K562 (cell line): Measurements from ENCODE around the gene MRPL16. TPM values are rescaled to one million over a fixed set of nuclear protein-coding genes. Genes with fewer than 3 reads are reported as not detected.

Experiments
- DACH1 ChIP-seq: fragments of 450-650 bp; IDR thresholded peaks from 2 replicates; pipeline ENCODE4 v1.6.1; 2018; ENCODE audit not compliant: partially characterized antibody
- EHMT2 ChIP-seq: fragments of 450-650 bp; IDR thresholded peaks from 2 replicates; pipeline ENCODE4 v1.6.1; 2018; ENCODE audit warnings: antibody characterized with exemption
- FOXM1 ChIP-seq, 2 experiments: fragments of 450-650 bp in 1 of 2; sonication (generic) in 1 of 2; formaldehyde crosslinking in 1 of 2; IDR thresholded peaks; 2 replicates each; pipeline versions ENCODE4 v1.6.1 to v1.9.0; 2017 to 2022; ENCODE audit warnings: low read depth in 2 of 2, mild to moderate bottlenecking in 2 of 2, missing genetic modification reagents in 1 of 2, moderate library complexity in 1 of 2
- GATAD2A ChIP-seq: fragments of 450-650 bp; IDR thresholded peaks from 2 replicates; pipeline ENCODE4 v1.6.1; 2017
- HOXB6 ChIP-seq: fragments of 250-450 bp; sonication (Bioruptor Pico); IDR thresholded peaks from 2 replicates; pipeline ENCODE4 v1.5.1; 2022; ENCODE audit warnings: mild to moderate bottlenecking, borderline replicate concordance
- HSF4 ChIP-seq: fragments of 250-450 bp; sonication (Bioruptor Pico); IDR thresholded peaks from 2 replicates; pipeline ENCODE4 v2.1.2; 2022; ENCODE audit warnings: mild to moderate bottlenecking, moderate library complexity, borderline replicate concordance
- IRF9 ChIP-seq: fragments of 450-650 bp; IDR thresholded peaks from 2 replicates; pipeline ENCODE4 v1.6.1; 2016; ENCODE audit warnings: missing biosample characterization, missing genetic modification characterization
- KLF1 ChIP-seq: fragments of 450-650 bp; IDR thresholded peaks from 2 replicates; pipeline ENCODE4 v1.6.1; 2016; ENCODE audit warnings: missing genetic modification characterization, missing compliant biosample characterization
- LEF1 ChIP-seq: fragments of 450-650 bp; IDR thresholded peaks from 2 replicates; pipeline ENCODE4 v1.6.1; 2016; ENCODE audit warnings: mild to moderate bottlenecking
- MCM7 ChIP-seq, 2 experiments: fragments of 450-650 bp; IDR thresholded peaks; 2 replicates each; pipeline ENCODE4 v1.6.1; 2016 to 2018
- MECOM ChIP-seq: fragments of 250-450 bp; sonication (Bioruptor Pico); IDR thresholded peaks from 2 replicates; pipeline ENCODE4 v1.8.0; 2022; ENCODE audit warnings: inconsistent platforms
- NCOR1 ChIP-seq: fragments of 450-650 bp; IDR thresholded peaks from 2 replicates; pipeline ENCODE4 v1.6.1; 2016; ENCODE audit warnings: mild to moderate bottlenecking, moderate library complexity
- NR1H2 ChIP-seq: sonication (generic); formaldehyde crosslinking; IDR thresholded peaks from 2 replicates; pipeline ENCODE4 v1.4.0; 2020; ENCODE audit warnings: mild to moderate bottlenecking, missing genetic modification reagents
- PCBP1 ChIP-seq: fragments of 200-400 bp; formaldehyde crosslinking; IDR thresholded peaks from 2 replicates; pipeline ENCODE4 v1.6.1; 2018; ENCODE audit warnings: mild to moderate bottlenecking, low read depth, low read length; ENCODE audit not compliant: poor library complexity, severe bottlenecking
- PML ChIP-seq: IDR thresholded peaks from 2 replicates; pipeline ENCODE4 v1.6.1; 2012; ENCODE audit warnings: low read length, inconsistent platforms
- POLR2G ChIP-seq: fragments of 200-400 bp; formaldehyde crosslinking; IDR thresholded peaks from 2 replicates; pipeline ENCODE4 v1.6.1; 2017; ENCODE audit warnings: low read depth, mild to moderate bottlenecking, antibody characterized with exemption, low read length, moderate library complexity
- RBBP5 ChIP-seq: fragments of 200-600 bp; sonication (generic); IDR thresholded peaks from 2 replicates; pipeline ENCODE4 v1.6.1; 2012; ENCODE audit warnings: borderline replicate concordance, mild to moderate bottlenecking, low read length, control low read depth, inconsistent platforms; ENCODE audit not compliant: insufficient read depth, poor library complexity, severe bottlenecking
- SMARCE1 ChIP-seq: fragments of 450-650 bp; IDR thresholded peaks from 2 replicates; pipeline ENCODE4 v1.7.1; 2016; ENCODE audit warnings: mild to moderate bottlenecking
- SMC3 ChIP-seq: conservative IDR thresholded peaks from 2 replicates; pipeline ENCODE4 v1.6.1; 2011; ENCODE audit warnings: low read depth, low read length, improper control_type of control experiment; ENCODE audit not compliant: insufficient read depth
- TFAM ChIP-seq: fragments of 250-450 bp; sonication (Bioruptor Pico); conservative IDR thresholded peaks from 2 replicates; pipeline ENCODE4 v1.5.0; 2021; ENCODE audit warnings: mild to moderate bottlenecking, moderate library complexity
- TRIM28 ChIP-seq: fragments of 450-650 bp; IDR thresholded peaks from 2 replicates; pipeline ENCODE4 v1.6.1; 2017
- TSC22D4 ChIP-seq: fragments of 450-650 bp; IDR thresholded peaks from 2 replicates; pipeline ENCODE4 v1.6.1; 2016; ENCODE audit warnings: missing genetic modification characterization, missing biosample characterization, control low read depth
- ZNF449 ChIP-seq: fragments of 250-450 bp; sonication (Bioruptor Pico); IDR thresholded peaks from 2 replicates; pipeline ENCODE4 v1.8.0; 2022; ENCODE audit warnings: moderate library complexity, mild to moderate bottlenecking, inconsistent platforms
- ZNF717 ChIP-seq: fragments of 250-450 bp; sonication (Bioruptor Pico); IDR thresholded peaks from 2 replicates; pipeline ENCODE4 v1.5.0; 2021
- ZNF79 ChIP-seq: fragments of 250-450 bp; sonication (Bioruptor Pico); IDR thresholded peaks from 2 replicates; pipeline ENCODE4 v1.4.0; 2020; ENCODE audit warnings: low read depth, mild to moderate bottlenecking, moderate library complexity
- polyA plus RNA-seq, 8 experiments: library from polyadenylated mRNA; depleted of rRNA in 4 of 8; stranded (reverse) in 5 of 8; unstranded in 3 of 8; fragments of >200 nt; fragmentation: Nextera tagmentation in 2 of 8; fragmentation: Illumina TruSeq in 1 of 8; extraction: Ambion mirVana in 2 of 8; extraction: Trizol in 1 of 8; gene quantifications; 2 replicates each; pipeline versions ENCODE4 v1.2.1 to v1.2.3, GENCODE V29; 2011 to 2014; ENCODE audit warnings: inconsistent platforms in 1 of 8, missing spikeins in 1 of 8
- total RNA-seq, 7 experiments: library from RNA; depleted of rRNA in 6 of 7; stranded (reverse); fragments of >200 nt in 6 of 7; fragmentation: Illumina TruSeq in 2 of 7; extraction: Trizol in 2 of 7; gene quantifications; 2 replicates each; pipeline versions ENCODE4 v1.2.1 to v1.2.3, GENCODE V29; 2011 to 2021; ENCODE audit warnings: low replicate concordance in 1 of 7
- TF ChIP-seq, protein P1 (sequence below): sonication (generic); formaldehyde crosslinking; IDR thresholded peaks from 2 replicates; pipeline ENCODE4 v1.8.0; 2022; ENCODE audit warnings: missing genetic modification reagents, mild to moderate bottlenecking, borderline replicate concordance

The MRPL16 gene
- total and polyA plus RNA-seq, 9 of the 15 experiments (the other 6 are each of a cell fraction or from before 2014, with no cell fraction given), result 63.3 to 209 (median 157) TPM

DNA sequence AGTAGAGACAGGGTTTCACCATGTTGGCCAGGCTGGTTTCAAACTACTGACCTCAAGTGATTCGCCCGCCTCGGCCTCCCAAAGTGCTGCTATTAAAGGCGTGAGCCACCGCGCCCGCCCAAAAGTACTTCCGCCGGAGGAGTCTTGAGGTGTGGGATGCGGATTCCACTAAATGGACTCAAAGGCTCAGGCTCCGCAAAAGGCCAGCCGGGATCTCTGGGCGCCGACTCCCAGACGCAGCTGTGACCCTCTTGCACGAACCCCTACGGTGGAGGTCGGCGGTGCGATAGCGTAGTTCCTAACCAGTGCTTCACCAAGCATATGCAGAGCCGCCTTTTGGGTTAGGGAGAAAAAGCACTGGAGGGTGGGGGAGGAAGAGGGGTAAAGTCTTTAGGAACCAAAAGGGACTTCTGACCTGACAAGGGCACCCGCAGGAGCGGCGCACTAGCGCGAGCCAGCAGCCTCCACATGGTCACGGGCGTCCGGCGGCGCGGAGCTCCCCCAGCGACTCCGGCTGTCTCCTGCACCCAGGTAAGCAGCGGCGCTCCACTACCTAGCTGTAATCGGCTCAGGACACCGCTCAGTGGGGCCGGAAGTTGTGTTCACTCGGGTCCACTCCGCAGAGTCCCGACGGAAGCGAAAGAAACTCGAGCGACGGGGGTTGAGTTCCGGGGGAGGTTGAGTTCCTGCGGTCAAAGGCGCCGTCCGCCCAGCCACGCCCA, at the start of gene MRPL16 (continued):
- TF ChIP-seq NCOR1, result no peak; the same call in 1 of the 2 replicates
- peak; percentile 70 for TF ChIP-seq PML
- TF ChIP-seq HOXB6 (CRISPR knock-in tag), result no peak
- no peak for TF ChIP-seq HSF4
- peak; percentile 95 for TF ChIP-seq POLR2G
- TF ChIP-seq PCBP1, result no peak
- no peak for TF ChIP-seq DACH1
- peak; percentile 35; the same call in 1 of the 2 replicates for TF ChIP-seq FOXM1 (IDR thresholded peaks at IDR 0.05; ENCODE audit: low read depth)
- TF ChIP-seq FOXM1 (CRISPR knock-in tag; IDR thresholded peaks at IDR 0.05; ENCODE audit: low read depth), result no peak
- peak; percentile 49; the same call in 1 of the 2 replicates for TF ChIP-seq SMC3
- no peak for TF ChIP-seq TFAM (CRISPR knock-in tag)
- TF ChIP-seq, protein P1, sequence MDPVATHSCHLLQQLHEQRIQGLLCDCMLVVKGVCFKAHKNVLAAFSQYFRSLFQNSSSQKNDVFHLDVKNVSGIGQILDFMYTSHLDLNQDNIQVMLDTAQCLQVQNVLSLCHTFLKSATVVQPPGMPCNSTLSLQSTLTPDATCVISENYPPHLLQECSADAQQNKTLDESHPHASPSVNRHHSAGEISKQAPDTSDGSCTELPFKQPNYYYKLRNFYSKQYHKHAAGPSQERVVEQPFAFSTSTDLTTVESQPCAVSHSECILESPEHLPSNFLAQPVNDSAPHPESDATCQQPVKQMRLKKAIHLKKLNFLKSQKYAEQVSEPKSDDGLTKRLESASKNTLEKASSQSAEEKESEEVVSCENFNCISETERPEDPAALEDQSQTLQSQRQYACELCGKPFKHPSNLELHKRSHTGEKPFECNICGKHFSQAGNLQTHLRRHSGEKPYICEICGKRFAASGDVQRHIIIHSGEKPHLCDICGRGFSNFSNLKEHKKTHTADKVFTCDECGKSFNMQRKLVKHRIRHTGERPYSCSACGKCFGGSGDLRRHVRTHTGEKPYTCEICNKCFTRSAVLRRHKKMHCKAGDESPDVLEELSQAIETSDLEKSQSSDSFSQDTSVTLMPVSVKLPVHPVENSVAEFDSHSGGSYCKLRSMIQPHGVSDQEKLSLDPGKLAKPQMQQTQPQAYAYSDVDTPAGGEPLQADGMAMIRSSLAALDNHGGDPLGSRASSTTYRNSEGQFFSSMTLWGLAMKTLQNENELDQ (CRISPR knock-in tag), result no peak
- TF ChIP-seq ZNF449, result no peak
- TF ChIP-seq TSC22D4 (tag), result no peak
- TF ChIP-seq RBBP5, result peak; percentile 92
- 0 out of 2 replicates have a peak, but pooled peaks have one; percentile 46 for TF ChIP-seq MECOM (CRISPR knock-in tag)
- no peak; the same call in 1 of the 2 replicates for TF ChIP-seq NR1H2 (CRISPR knock-in tag)
- no peak for TF ChIP-seq ZNF717 (CRISPR knock-in tag)
- TF ChIP-seq KLF1, result peak; percentile 83; the same call in 1 of the 2 replicates
- no peak for TF ChIP-seq GATAD2A
- no peak for TF ChIP-seq TRIM28
- no peak for TF ChIP-seq ZNF79 (CRISPR knock-in tag)
- TF ChIP-seq LEF1, result 0 out of 2 replicates have a peak, but pooled peaks have one; percentile 66
- TF ChIP-seq EHMT2, result 0 out of 2 replicates have a peak, but pooled peaks have one; percentile 62
- no peak for TF ChIP-seq MCM7 (IDR thresholded peaks at IDR 0.05)
- TF ChIP-seq IRF9 (tag), result no peak
- TF ChIP-seq SMARCE1, result no peak; the same call in 1 of the 2 replicates
